HG03469 (cell line): ENCODE measurements around the gene CCL4L2.
"Not testable (repeated sequence)": the region's sequence is repeated elsewhere in the genome, so short reads cannot be mapped to it uniquely, and the experiment has no call there.

ENCODE experiments used
- ATAC-seq: cut with Tn5 transposase; IDR thresholded peaks from one replicate; pipeline ENCODE4 v1.9.1; 2021; ENCODE audit warnings: mild to moderate bottlenecking, moderate library complexity, moderate number of reproducible peaks; ENCODE audit not compliant: unreplicated experiment

The CCL4L2 gene

DNA sequence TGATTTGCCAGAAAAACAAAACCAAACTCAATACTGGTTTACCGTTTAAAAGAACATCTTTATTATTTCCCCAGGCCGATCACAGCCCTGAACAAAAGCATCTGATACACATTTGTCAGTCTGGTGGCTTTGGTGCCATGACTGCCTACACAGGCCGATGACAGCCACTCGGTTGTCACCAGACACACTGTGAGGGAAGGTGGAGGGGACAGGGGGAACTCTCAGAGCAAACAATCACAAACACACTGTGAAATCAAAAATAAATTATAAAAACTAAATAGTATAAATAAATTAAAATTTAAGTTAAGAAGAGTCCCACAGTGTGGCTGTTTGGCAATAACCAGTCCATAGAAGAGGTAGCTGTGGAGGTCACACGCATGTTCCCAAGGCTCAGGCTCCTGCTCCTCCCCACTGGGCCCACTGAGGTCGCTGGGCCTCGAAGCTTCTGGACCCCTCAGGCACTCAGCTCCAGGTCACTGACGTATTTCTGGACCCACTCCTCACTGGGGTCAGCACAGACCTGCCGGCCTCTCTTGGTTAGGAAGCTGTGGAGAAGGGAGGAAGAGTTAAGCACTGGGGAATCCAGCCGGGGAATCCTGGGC is 15.9 kb upstream of the CCL4L2 start:
- ATAC-seq: not testable (repeated sequence)

DNA sequence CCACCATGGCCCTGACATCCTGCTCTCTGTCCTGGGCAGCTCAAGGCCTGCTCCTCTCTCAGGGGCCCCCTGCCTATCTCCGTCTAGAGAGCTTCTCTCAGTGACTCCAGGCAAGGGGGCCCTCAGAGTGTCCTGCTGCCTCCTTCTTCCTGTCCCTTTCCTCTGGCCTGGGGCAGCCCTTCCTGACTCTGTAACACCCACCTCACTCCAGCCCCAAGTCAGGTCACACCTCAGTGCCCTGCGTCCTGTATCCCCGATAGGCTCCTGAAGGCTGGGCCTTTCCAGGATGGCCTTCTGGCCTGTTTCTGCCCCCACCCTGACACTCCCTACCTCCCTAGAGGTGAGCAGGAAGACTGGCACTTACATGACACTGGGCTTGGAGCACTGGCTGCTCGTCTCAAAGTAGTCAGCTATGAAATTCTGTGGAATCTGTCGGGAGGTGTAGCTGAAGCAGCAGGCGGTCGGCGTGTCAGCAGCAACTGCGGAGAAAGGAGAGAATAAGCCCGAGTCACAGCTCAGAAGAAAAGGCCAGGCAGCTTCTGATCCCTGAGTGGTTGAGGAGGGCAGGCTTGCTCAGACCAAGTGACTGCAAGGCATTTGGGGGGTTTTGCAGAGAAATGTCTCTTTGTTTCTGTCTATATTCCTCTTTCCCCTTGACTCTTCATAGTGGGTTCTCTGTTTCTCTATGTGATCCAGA is 15.3 kb upstream of the CCL4L2 start:
- no peak for ATAC-seq

DNA sequence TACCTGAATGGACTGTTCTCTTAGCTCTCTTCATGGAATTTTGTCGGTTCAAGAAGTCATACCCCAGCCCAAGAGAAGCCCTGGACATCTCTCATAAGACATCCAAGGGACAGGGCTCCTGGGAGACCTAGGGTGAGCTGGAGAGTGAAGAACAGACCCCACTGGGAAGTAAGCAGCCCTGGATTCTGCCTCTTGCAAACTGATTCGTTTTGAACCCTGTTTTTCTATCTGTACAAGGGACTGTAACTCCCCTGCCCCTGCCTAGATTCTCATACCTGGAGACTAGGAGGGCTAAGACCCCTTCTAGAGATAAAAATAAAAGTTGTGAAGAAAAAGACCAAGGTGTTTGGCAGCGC is 14.8 kb upstream of the CCL4L2 start:
- no peak for ATAC-seq

DNA sequence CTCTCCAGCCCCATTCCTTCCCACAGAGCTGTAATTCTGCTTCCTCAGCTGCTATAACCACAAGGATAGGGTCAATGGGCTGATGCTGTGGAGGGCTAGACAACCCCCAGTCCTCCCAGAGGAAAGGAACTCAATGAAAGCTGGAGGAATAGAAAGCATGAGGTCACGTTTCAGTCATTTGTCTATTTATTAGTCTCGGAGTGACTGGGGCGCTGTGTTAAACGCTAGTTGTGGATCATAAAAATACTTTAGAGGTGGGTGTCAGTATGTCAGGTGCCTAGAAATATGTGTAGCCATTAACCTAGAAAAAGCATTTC is 13.5 kb upstream of the CCL4L2 start:
- no peak for ATAC-seq

DNA sequence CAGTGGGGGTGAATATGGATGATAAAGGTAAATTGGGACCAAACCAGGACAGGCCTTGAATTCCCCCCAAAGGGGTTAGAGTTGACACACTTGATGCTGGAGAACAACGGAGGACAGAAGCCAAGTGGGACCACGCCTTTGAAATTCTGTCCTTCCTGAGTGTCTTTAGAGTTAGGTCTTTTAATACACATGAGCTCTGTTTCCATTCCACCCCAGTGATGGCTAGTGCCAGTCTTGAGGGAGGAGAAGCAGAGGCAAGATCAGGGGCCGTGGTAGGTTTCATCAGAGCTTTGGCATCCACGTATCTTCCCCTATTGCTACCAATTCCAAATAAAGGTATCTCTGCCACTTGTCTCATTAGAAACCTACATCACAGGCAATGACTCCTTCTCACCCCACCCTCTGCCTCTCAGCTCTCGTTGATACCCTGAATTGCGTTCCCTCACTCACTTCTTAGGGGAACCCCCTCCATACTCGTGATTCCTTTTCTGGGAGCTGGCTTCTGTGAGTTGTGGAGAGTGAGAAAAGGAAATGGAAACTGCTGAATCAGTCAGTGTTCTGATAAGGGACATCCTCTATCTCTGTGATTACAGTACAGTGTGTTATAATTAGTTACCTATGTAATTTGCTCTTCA is 11.9 kb upstream of the CCL4L2 start:
- no peak for ATAC-seq

DNA sequence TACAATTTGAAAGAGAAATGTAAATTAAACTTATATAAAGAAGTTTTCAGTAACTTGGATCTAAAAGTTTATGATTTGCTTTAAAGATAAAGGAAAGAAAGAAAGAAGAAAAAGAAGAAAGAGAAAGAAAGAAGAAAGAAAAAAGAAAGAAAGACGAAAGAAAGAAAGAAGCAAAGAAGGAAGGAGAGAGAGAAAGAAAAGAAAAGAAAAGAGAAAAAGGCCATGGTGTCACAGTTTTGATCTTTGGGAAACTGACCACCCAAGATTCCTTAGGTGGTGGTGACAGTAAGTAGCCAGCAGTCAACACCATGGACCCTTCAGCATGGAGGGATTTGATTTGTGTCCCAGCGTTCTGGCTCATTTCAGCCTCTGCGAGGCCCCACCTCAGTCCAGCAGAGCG is 9.8 kb upstream of the CCL4L2 start:
- not testable (repeated sequence) for ATAC-seq

DNA sequence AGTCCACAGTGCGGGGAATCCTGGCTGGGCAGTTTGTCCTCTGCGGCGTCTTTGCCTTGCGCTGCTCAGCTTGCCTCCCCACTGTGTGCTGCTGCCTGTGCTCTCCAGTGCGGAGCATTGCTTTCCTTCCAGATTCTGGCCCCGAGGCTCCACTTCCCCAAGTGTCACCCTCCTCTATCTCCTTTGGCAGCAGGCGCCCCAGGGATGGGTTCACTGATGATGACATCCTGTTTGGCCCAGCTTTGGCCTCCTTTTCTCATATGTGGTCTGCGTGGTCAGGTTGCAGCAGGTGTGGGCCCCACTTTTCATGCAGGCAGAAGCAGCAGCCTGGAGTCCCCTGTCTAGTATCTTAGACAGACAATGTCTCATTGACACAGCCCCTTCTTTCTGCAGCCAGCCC is 9.4 kb upstream of the CCL4L2 start:
- not testable (repeated sequence) for ATAC-seq

DNA sequence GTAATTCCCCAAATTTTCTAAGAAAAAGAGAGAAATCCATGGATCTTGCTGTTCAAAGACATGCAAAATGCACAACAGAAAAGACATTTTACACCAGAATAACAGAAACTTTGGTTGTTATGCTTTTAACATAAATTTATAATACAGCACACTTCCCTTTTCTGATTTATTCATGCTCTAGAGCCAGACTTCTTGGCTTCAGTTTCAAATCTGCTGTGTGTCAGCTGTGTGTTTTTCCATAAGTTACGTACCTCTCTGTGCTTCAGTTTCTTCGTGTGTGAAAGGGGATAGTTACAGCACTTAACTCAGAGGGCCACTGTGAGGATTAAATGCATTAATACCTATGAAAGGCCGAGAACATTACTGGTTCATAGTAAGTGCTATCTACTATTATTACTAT is 7.5 kb upstream of the CCL4L2 start:
- ATAC-seq: no peak

DNA sequence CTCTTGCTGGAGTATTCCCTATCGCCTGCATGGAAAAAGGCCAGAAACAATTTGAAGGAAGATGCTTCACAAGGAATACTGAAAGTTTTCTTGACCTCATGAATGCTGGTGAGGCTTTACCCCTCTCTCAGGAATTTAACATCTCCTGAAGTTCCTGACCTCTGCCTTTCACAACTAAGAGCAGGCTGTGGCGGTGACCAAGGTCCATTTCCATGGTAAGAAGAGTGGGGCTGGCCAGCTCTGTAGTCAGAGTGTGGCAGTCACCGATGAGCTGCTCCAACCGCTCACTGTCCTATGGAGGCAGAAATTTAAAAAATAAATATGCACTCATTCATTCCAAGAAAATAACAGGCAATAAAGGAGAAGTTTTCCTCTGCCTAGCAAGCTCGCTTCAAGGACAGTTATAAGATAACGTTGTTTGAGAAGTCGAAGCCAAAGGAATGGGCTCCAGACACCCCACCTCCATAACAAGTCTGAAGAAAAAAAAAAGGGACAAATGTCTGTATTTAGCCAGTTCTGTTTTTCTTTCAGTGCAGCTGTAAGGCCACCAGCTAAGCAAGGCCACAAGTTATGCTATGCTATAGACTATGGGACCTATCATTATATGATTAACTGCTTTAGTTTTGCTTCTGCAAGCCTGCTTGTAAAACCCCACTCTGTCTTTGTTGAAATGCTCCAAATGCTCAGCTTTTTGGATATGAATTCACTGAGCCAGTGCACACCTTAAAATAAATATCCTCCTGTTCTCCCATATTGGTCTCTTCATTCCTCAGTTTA is 6.0 kb upstream of the CCL4L2 start:
- no peak for ATAC-seq

DNA sequence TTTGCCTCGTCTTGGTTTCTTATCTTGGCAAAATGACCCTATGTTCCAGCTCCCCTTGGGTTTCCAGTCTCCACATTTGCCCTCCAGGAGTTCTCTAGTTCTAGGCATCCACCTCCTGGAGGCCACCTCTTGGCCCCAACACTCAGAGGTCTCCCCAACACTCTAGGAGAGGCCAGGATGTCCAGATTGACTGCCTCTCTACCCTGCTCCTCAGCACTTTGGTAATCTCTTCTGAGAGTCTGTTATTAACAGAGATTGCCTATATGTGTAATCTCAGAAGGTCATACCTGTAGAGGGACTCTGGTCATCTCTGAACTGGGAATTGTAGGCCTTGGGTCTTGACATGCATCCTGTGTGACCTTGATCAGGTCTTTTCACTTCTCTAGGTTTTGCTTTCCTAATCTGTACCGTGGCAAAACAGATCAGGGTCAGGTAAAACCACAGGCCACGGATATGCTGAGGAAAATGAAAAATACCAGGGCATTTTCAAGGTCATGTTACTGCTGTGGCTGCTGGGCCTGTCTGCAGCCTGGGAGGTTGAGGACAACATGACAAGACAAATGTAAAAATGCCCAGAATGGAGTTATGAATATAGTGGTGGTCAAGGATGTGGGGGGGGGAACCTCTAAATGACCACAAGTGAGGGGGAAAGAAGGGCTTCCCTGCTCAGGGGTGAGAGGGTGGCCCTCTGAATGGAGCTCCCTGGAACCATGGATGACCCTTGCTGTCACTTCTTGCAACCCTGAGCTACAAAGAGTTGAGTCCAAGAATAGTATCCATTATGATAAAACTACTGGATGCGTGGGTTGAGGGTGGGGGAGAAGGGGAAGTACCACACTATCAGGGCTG is 5.0 kb upstream of the CCL4L2 start:
- no peak for ATAC-seq

DNA sequence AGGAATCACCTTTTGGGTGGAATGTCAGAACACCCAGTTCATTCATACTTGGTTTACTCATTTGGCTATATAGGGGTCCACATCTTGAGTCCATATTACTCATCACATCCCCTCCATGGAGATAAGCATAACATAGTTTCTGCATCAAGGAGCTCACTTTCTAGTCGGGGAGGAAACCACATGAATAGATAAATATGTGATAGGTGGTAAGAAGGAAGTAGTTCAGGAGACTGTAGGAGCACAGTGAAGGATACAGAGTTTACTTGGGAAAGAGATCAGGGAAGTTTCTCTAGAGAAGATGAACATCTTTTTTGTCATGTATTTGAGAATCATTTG is 4.4 kb upstream of the CCL4L2 start:
- ATAC-seq: not testable (repeated sequence)

DNA sequence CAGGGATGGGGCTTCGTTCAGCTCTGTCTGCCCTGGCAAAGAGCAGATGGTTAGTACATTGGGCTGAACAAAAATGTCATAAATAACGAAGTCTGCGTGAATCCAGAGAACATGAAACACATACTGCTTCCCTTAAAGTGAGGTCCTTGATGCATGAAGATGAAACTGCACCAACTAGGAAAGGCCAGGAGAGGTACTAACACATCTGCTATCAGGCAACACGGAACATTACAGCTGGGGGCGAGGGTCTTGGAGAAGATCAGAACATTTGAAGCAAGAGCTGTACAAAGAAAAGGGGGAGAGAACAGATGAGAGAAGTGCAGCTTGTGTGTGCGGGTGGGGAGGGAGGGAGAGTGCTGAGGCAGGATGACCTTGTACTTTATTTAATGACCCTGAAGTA is 3.5 kb upstream of the CCL4L2 start:
- ATAC-seq: not testable (repeated sequence)

DNA sequence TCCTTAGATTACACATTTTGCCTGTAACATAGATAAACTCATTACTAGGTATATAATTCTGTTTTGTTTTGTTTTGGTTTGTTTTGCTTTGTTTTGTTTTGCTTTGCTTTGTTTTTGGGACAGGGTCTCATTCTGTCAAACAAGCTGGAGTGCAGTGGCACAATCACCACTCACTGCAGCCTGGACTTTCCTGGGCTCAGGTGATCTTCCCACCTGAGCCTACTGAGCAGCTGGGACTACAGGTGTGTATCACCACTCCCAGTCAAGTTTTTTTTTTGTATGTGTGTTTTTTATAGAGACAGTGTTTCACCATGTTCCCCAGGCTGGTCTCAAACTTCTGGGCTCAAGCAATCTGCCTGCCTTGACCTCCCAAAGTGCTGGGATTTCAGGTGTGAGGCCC is 1.3 kb upstream of the CCL4L2 start:
- ATAC-seq: no peak

DNA sequence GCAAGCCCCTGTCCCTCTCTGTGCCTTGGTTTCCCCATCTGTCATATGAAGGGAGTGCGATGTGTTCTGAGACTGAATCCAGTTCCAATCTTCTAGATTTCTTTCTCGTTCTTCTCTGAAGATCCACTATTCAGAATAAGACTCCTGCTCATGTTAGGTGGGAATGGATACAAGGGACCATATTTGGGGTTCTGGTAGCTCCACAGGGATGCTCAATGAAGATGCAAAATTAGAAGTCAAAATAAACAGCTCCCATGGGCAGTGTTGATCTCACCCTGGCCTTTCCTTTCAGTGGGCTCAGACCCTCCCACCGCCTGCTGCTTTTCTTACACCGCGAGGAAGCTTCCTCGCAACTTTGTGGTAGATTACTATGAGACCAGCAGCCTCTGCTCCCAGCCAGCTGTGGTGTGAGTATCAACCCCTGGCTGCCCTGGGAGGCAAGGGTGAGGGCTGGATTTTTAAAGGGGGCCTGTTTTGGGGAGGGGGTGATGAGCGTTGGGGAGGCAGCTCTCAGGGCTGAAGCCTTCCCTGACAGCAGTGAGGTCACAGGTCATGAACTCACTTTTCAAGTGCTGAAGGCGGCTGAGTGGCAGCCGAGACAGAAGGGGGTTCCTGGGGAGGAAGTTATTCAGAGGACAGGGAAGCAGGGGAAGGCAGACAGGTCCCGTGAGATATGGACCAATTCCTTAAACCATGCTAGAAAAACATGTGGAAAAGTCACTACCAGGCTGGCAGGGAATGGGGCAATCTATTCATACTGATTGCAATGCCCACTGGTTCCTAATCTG is 815 bp downstream of the CCL4L2 start:
- ATAC-seq: not testable (repeated sequence)

DNA sequence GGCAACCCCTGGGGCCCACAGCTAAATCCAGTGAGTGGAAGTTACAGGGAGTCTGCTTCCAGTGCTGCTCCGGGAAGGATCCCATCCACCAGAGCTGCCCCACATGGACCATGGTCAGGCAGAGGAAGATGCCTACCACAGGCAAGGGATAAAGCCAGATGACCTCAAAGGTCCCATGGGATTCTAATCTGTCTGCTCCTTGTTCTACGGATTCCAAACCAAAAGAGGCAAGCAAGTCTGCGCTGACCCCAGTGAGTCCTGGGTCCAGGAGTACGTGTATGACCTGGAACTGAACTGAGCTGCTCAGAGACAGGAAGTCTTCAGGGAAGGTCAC is 1.4 kb downstream of the CCL4L2 start:
- no peak for ATAC-seq

DNA sequence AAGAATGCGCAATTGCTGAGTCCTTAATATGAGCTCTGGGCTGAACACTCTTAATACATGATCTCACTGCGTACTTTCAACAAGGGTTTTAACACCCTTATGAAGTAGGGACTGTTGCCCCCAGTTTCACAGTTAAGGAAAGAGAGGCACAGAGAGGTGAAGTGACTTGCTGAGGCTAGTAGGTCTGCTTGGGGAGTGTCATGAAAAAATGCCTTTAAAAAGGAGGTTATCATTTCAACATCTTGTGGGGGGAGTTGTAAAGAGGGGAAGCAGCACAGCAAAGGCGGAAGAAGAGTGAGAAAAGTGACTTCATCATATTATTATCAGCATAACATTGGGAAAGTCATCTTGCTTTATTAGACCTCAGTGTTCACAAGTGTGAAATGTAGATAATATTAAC is 2.1 kb downstream of the CCL4L2 start:
- ATAC-seq: no peak

DNA sequence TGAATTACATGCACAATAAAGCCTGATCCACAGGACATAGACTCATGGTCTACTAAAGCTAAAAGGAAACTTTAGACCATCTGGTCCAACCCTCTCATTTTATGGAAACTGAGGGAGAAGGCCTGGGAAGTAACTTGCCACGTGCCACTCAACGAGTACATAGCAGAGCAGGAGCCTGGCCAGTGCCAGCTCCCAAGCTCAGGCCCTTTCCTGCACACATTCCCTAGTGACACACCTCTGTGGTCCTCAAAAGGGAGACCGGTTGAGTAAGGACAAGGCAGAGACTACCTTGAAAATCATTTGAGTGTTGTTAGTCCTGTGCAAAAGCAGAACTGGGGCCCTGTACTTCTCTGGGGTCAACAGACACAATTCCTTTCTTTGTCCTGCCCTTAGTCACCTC is 2.8 kb downstream of the CCL4L2 start:
- no peak for ATAC-seq

DNA sequence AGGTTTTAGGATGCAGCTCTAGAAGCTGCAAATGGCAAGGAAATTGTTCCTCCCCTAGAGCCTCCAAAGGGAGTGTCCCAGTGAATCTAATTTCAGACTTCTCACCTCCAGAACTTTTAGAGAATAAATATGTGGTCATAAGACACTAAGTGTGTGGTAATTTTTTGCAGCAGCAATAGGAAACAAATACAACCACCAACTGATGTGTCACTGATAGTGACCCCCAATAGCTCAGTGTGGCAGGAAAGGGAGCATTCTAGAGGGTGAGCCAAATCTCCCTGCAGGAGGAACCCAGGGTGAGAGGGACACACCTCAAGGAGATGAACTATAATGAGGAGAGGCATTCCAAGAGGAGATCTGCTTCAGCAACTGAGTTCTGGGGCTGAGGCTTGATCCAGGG is 4.1 kb downstream of the CCL4L2 start:
- ATAC-seq: no peak

DNA sequence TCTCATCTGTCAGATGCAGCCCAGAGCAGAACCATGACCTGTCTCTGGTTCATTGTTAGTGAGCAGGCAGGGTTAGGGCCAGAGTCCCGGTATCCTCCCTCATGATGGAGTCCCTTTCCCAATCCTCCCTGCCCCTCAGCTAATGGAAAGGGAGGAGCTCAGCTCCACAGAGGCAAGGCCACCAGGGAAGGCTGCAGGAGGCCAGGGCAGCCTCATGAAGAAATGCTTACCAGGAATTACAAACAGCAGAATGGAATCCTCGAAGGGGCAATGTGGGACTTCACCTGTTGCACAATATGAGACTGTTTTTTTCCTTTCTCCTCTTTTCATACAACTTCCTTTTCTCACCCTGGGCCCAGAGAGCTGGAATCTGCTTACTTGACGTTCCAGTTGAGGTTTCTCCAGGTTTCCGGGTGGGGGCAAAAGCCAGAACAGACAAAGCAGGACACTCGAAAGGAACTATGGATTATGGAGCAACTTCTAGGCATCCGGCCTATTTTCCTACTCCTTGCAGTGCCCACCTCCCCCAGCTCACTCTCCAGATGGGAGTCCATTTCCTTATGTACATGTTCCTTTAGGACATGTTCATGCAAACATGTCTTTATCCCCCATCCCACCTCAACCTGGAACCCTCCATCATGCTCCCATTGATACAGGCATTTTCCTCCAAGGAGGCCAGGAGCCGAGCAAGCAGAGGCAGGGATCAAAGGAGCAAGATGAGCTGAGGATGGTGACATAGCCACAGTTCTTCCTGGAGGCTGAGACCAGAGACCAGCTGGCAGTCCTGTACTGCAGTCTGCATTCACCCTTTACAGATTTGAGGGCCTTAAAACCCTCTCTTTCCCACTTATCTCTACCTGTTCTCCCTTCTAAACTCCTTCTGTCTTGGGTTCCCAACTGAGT is 4.8 kb downstream of the CCL4L2 start:
- not testable (repeated sequence) for ATAC-seq
